Esophagus muscularis mucosa (tissue), 4 donors: ENCODE results near the gene STEAP4.

Source experiments
- CTCF ChIP-seq, 3 experiments: fragments of 200-600 bp in 2 of 3; fragments of 450-650 bp in 1 of 3; sonication (generic) in 2 of 3; IDR thresholded peaks; one replicate each; pipeline ENCODE4 v1.5.1; 2017 to 2019; ENCODE audit warnings: antibody characterized with exemption in 3 of 3, mild to moderate bottlenecking in 2 of 3, moderate library complexity in 1 of 3
- EP300 ChIP-seq: sonication (generic); formaldehyde crosslinking; IDR thresholded peaks from one replicate; pipeline ENCODE4 v1.6.1; 2017; ENCODE audit warnings: antibody characterized with exemption
- POLR2A ChIP-seq: fragments of 450-650 bp; IDR thresholded peaks from one replicate; pipeline ENCODE4 v1.6.1; 2017; ENCODE audit warnings: antibody characterized with exemption, moderate library complexity, mild to moderate bottlenecking, low read depth

- TF ChIP-seq POLR2A (no peak), CTCF (IDR thresholded peaks at IDR 0.05) (no peak), EP300 (no peak)
These were observed 66.8 kb downstream of the STEAP4 start for GRCh38 chr7:88239852-88240251.
